A549 treated with CpdA at 1 μM for 4 hours (cell line): ENCODE results near the gene BSDC1. TPM values are rescaled to one million over a fixed set of nuclear protein-coding genes. Genes with fewer than 3 reads are reported as not detected.

Source experiments
- total RNA-seq: library from RNA; stranded (reverse); fragments of 200-300 nt; extraction: Qiagen RNA extraction; gene quantifications from 5 replicates; pipeline ENCODE4 v1.2.3, GENCODE V29; 2022; ENCODE audit warnings: low read depth

BSDC1 gene, protein sequence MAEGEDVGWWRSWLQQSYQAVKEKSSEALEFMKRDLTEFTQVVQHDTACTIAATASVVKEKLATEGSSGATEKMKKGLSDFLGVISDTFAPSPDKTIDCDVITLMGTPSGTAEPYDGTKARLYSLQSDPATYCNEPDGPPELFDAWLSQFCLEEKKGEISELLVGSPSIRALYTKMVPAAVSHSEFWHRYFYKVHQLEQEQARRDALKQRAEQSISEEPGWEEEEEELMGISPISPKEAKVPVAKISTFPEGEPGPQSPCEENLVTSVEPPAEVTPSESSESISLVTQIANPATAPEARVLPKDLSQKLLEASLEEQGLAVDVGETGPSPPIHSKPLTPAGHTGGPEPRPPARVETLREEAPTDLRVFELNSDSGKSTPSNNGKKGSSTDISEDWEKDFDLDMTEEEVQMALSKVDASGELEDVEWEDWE
- 19.5 to 22.6 TPM (median 22.2 TPM) in 5 replicates for total RNA-seq

DNA sequence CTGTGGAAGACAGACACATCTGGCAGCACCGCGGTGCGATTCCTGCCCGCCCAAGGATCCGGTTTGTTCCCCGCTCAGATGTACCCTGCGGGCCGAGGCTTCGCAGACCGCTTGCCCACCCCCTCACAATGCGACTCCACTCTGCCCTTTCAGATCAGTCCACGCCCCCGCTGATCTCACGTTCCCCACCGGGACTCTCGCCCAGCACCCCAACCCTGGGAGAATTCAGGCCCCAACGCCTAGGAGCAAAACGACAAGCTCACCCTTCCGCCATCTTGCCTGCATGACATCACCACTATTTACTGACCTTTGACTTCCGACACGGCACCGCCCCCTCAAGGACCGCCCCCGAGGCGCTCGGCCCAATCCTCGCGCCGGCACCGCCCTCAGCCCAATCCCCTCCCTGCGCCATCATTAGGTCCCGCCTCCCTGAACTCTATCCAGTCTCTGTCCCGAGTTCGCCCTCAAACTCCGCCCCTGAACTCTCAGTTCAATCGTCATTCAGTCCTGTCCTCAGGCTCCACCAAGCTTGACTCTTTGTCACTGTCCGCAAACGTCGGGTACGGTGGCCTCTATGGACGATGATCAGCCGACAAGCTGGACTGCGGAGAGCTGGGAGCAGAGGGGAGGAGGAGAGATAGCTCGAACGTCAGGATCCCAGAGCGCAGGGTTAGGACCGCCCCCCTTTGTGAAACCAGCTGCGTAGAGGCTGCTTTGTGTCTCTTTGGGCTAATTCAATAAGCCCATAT, at the start of gene BSDC1:
Gene BSDC1 (minus strand): TSS at position 301 of the 749 bp plus-strand sequence. CDS start 27 bp downstream, at position 274.

DNA sequence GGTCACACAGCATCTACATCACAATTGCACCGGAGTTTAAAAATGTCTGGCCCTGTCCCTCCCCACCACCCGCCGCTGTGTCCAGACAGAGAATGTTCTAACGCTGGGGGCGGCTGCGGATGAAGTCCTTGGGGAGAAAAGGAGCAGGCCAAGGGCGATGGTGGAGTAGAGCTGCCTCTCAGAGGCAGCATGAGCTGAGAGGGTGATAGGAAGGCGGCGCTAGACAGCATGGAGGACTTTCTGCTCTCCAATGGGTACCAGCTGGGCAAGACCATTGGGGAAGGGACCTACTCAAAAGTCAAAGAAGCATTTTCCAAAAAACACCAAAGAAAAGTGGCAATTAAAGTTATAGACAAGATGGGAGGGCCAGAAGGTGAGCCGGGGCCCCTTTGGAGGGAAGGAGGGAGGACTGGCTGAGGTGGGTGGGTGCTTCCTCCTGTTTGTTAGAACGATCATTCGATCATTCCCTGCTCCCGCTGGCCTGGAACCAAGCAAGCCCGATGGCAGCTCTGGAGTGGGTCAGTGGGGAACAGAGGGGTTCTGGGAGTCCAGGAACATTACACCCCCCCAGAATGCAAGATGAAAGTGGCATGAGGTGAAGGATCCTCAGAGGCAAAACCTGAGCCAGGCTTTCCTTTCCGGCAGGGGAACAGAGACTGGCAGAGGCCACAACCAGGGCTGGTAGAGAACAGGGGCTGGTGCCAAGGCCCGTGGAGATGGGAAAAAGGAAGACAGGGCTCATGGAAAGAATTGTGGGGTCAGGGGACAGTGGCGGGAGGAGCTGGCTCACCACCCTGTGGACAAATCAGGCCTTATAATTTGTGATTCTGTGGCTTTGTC, 31.5 kb downstream of the BSDC1 start, which contains the start of the genes FAM229A and TSSK3:
Gene FAM229A (minus strand): TSS at position 12 of the 840 bp plus-strand sequence. CDS start 394 bp downstream, outside the sequence.
Gene TSSK3 (plus strand): TSS at position 66 of the 840 bp plus-strand sequence. CDS start 163 bp downstream, at position 229.

DNA sequence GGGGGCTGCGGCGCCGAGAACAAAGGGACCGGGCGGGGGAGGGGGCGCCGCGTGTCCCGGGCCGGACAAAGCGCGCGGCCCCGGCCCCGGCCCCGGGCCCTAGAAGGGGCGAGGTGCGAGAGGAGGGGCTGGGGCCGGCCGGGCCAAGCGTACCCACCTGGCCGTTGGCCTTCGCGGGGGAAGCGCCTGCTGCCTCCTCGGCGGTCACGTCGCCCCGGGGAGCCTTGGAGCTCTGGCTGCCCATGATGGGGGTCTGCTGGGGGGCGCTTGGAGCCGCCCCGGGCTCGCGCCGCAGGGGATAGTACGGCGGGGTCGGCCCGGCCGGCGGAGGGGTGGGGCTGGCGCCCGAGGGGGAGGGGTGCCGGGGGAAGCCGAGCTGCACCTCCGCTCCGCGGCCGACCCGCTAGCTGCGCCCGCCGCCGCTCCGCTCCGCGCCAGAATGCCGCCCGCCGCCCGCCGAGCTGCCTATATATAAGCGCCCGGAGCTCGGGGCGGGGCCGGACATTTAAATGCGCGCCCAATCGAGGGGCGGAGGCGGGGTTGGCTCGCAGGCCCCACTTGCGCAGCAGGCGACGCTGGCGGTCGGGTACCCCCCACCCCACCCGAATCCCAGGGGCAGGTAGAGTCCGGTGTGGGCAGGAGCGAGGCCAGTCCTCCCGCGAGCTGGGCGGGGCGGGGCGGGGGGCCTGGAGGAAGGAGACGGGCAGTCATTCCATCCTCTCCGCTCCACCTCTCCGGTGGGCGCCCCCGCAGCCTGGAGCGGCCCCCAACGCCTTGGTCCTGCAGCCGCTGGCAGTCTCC, 58.3 kb downstream of the BSDC1 start, which contains the start of gene MARCKSL1:
Gene MARCKSL1 (minus strand): TSS at position 444 of the 801 bp plus-strand sequence. CDS start 200 bp downstream, at position 244.

Other genes starting within 250 kb of the BSDC1 start
- gene TXLNA, start 214.8 kb downstream of the BSDC1 start, total RNA-seq: 27.5 to 33.0 TPM (median 29.5 TPM) in 5 replicates
- 1.9 to 2.6 TPM (median 2.2 TPM) in 5 replicates for gene CCDC28B, start 193.8 kb downstream of the BSDC1 start, total RNA-seq
- 1.6 to 2.6 TPM (median 2.3 TPM) in 5 replicates for gene IQCC, start 188.8 kb downstream of the BSDC1 start, total RNA-seq
- gene DCDC2B, start 185.4 kb downstream of the BSDC1 start, total RNA-seq: not detected in 5 replicates
- 8.8 to 10.4 TPM (median 9.5 TPM) in 5 replicates for gene TMEM234, start 172.1 kb downstream of the BSDC1 start, total RNA-seq
- gene EIF3I, start 172.0 kb downstream of the BSDC1 start, total RNA-seq: 268 to 302 TPM (median 287 TPM) in 5 replicates
- gene FAM167B, start 147.2 kb downstream of the BSDC1 start, total RNA-seq: 0.55 to 1.0 TPM (median 0.80 TPM) in 5 replicates
- gene LCK, start 143.2 kb downstream of the BSDC1 start, total RNA-seq: 0.03 TPM in 1 of 5 replicates, not detected in the others
- gene HDAC1, start 102.4 kb downstream of the BSDC1 start, total RNA-seq: 57.7 to 61.8 TPM (median 59.8 TPM) in 5 replicates
- 62.0 to 76.8 TPM (median 74.0 TPM) in 5 replicates for gene MARCKSL1, start 58.2 kb downstream of the BSDC1 start, total RNA-seq
- gene FAM229A, start 32.0 kb downstream of the BSDC1 start, total RNA-seq: 2.9 to 5.4 TPM (median 3.8 TPM) in 5 replicates
- gene TSSK3, start 31.9 kb downstream of the BSDC1 start, total RNA-seq: 0.07 TPM in 1 of 5 replicates, not detected in the others
- under 0.01 to 0.01 TPM (median 0.01 TPM) in 4 of 5 replicates, not detected in the other for gene ZBTB8B, start 70.6 kb upstream of the BSDC1 start, total RNA-seq
- 2.9 to 3.9 TPM (median 3.4 TPM) in 5 replicates for gene ZBTB8A, start 145.0 kb upstream of the BSDC1 start, total RNA-seq